ENCODE results near the gene FAHD2B.
"Not testable (repeated sequence)": the region's sequence is repeated elsewhere in the genome, so short reads cannot be mapped to it uniquely, and the experiment has no call there.

Gene FAHD2B, protein sequence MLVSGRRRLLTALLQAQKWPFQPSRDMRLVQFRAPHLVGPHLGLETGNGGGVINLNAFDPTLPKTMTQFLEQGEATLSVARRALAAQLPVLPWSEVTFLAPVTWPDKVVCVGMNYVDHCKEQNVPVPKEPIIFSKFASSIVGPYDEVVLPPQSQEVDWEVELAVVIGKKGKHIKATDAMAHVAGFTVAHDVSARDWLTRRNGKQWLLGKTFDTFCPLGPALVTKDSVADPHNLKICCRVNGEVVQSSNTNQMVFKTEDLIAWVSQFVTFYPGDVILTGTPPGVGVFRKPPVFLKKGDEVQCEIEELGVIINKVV

DNA sequence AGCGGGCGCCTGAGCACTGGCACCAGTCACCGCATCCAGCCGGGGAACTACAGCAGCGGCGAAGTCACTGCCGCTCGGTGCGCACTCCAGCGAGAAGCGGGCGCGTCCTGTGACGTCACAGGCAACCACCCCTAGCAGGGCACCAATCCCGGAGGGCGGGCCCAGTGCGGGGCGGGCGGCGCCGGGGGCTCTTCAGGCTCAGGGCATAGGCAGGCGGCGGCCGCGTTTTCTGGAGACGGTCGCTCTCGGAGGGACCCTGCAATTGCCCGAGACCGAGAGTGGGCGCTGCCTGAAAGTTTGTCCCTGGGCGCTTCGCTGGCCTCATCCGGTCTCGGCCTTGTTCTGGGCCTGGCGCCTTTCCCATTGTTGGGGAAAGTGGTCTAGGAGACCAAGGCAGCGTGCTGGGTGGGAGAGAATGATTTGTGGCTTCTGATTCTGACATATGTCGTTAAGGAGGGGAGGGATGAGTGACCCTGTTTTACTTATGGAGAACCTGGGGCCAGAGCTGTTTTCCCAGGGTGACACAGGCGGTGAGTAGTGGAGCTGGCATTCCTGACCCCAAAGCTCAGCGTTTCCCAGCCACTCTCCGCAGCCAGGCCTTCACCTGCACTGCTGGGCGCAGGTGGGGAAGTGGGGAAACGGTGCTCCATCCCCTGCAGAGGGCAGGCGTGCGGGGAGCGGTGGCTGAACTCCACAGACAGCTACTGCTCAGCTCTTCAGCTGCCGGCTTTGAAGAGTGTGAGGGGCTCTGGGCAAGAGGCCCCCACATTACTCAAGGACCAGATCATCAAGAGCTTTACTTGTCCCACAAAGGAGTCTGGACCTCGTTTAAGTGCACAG is at the start of gene FAHD2B:
Gene FAHD2B, minus strand, starts transcription at position 111 of the 840 bp plus-strand sequence. CDS start 3,176 bp downstream, outside the sequence.
- peak in 1 of 2 experiments; percentile 17 for DNase-seq (ENCODE audit: low read depth in 2 of 2)

GRCh38 chr2:97144016-97144415 is 49.3 kb upstream of the FAHD2B start:
- DNase-seq (ENCODE audit: low read depth in 2 of 2), result not testable (repeated sequence)

- DNase-seq (ENCODE audit: low read depth in 2 of 2), result not testable (repeated sequence)
Observed at GRCh38 chr2:97129090-97129489, 34.4 kb upstream of the FAHD2B start.

- DNase-seq (ENCODE audit: low read depth in 2 of 2), result not testable (repeated sequence)
Observed at GRCh38 chr2:97113882-97114255, 19.2 kb upstream of the FAHD2B start.

- peak; percentile 51 to 59 for DNase-seq (ENCODE audit: low read depth in 2 of 2)
Observed at GRCh38 chr2:97113050-97113881, 18.6 kb upstream of the FAHD2B start, which contains the start of gene ANKRD36. Gene ANKRD36 (plus strand): TSS chr2:97113153. CDS start chr2:97113740, 587 bp downstream.

- DNase-seq (ENCODE audit: low read depth in 2 of 2), result peak in 1 of 2 experiments; percentile 1
Observed at GRCh38 chr2:97112320-97113049, 17.8 kb upstream of the FAHD2B start.

- not testable (repeated sequence) for DNase-seq (ENCODE audit: low read depth in 2 of 2)
Observed at GRCh38 chr2:97111246-97111645, 16.6 kb upstream of the FAHD2B start.

- not testable (repeated sequence) for DNase-seq (ENCODE audit: low read depth in 2 of 2)
Observed at GRCh38 chr2:97106878-97107277, 12.2 kb upstream of the FAHD2B start.

GRCh38 chr2:97098786-97099372 is 4.2 kb upstream of the FAHD2B start:
- not testable (repeated sequence) for DNase-seq (ENCODE audit: low read depth in 2 of 2)

DNA sequence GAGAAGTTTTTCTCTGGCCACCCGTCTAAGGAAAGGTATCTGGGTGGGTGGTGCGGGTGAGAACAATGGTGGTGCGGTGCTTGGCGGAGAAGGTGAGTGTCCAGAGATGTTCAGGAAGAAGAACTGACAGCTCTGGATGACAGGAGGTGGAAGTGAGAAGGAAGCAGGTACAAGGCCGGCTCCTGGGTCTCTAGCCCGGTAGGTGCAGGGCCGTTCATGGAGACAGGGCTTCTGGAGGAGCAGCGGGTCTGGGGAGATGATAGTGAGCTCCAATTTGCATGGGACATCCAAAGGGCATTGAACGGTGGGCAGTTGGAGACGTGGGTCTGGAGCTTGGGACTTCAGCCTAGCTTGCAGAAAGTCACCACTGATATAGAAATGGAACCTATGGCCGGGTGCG is 979 bp upstream of the FAHD2B start:
- DNase-seq (ENCODE audit: low read depth in 2 of 2), result no peak

DNA sequence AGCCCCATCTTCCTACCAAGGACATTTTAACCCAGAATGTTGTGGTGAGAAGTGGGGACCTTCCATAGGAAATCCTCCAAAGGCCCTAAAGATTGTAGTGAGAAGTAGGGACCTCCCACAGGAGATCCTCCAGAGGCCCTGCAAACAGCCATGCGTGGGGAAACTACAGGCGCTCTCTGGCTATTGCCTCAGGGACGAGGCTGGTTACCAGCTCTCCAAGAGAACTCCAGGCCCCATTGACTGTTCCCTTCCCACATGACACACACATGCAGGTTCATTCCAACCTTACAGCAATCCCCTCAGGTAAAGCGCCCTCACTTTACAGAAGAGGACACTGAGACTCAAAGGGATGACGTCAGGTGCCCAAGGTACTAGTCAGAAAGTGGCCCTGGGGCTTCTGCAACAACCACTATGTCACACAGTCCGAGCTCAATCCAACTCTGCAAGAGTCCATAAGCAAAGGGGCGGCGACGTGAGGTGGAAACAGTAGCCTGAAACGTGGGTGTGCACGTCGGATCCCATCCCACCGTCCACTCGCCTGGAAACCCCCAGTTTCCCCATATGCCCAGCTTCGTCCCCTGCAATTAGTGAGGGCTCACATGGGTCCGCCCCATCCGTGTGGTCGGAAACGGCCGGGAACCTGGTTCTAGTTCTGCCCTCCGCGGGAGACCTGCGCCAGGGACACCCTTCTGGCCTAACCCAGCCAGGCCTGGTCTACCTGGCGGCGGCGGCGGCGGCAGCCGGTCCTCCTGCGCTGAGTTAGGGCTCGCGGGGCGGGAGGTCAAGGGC is 505 bp downstream of the FAHD2B start:
- DNase-seq (ENCODE audit: low read depth in 2 of 2), result not testable (repeated sequence)

GRCh38 chr2:97092946-97093345 is 1.7 kb downstream of the FAHD2B start:
- DNase-seq (ENCODE audit: low read depth in 2 of 2), result not testable (repeated sequence)

GRCh38 chr2:97088706-97089105 is 6.0 kb downstream of the FAHD2B start:
- not testable (repeated sequence) for DNase-seq (ENCODE audit: low read depth in 2 of 2)

DNA sequence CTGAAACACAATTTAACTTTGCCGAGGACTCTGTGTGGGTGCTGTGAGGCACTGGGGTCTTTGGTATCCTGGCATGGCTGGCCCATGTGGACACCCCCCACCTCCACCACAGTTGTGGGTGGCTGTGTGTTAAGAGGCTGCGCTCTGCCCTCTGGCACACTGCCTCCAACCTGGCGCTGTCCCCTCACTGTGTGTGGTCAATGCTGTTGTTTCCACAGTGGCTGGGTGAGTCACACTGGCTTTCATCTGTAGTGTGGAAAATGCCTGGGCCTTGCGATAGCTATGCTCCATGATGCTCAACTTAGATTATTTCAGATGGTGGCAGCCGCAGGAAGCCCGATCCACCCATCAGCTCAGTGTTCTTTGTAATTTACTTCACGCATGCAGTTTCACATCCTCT is 9.6 kb downstream of the FAHD2B start:
- not testable (repeated sequence) for DNase-seq (ENCODE audit: low read depth in 2 of 2)

DNA sequence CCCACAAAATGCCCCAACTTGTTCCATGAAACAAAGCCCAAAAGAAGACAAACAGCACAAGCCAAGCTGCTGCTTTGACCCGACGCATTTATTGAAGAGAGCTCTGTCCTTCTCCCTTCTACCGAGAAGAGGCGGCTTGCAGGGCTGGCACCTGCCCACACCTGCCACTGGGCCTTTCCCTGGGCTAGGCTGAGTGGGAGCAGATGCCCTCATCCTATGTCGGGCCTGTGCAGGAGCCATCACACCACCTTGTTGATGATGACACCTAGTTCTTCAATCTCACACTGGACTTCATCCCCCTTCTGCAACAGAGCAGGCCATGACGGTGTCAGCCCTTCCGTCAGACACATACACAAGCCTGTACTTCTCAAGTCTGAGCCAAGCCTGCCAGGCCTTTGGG is 11.2 kb downstream of the FAHD2B start:
- not testable (repeated sequence) for DNase-seq (ENCODE audit: low read depth in 2 of 2)

DNA sequence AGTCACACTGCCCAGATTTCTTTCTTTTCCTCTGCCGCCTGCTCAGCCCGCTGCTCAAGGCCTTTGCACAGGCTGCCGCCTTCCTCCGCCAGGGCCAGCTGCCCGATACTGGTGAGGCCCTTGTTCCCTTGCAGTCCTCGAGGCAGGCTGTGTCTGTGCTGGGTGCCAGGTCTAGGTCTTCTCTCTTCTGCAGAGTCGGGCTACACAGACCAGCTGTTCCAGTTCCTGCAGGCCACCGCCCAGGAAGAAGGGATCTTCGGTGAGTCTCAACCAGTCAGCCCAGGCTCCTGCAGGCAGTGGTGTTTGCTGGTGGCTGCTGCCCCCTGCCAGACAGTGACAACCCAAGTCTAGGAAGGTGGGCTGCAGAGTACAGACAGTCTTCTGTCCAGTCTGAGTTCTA is 12.5 kb downstream of the FAHD2B start:
- DNase-seq (ENCODE audit: low read depth in 2 of 2), result not testable (repeated sequence)

DNA sequence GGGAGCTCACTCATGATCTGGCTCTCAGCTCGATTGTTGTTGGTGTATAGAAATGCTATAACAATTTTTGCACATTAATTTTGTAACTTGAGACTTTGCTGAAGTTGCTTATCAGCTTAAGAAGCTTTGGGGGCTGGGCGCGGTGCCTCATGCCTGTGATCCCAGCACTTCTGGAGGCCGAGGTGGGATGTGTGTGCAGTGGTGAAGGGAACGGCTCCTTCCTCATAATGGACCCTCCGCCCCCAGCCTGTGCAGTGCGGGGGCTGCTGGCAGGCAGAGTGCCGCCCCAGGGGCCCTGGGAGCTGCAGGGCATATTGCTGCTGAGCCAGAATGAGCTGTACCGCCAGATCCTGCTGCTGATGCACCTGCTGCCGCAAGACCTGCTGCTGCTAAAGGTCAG is 13.8 kb downstream of the FAHD2B start:
- DNase-seq (ENCODE audit: low read depth in 2 of 2), result not testable (repeated sequence)

DNA sequence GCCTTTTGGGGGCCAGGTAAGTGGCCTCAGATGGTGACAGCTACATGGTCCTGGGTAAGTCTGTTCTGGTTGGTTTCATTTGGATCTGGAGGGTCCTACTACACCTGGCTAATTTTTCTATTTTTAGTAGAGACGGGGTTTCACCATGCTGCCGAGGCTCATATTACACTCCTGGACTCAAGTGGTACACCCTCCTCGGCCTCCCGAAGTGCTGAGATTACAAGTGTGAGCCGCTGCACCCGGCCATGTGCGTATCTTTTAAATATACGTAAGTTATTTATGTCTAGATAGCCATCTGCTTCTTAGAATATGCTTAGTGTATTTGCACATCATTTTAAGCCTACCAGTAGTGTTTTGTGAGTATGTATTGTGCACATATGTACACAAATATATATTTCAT is 17.5 kb downstream of the FAHD2B start:
- not testable (repeated sequence) for DNase-seq (ENCODE audit: low read depth in 2 of 2)

GRCh38 chr2:97070915-97071314 is 23.8 kb downstream of the FAHD2B start:
- not testable (repeated sequence) for DNase-seq (ENCODE audit: low read depth in 2 of 2)

DNA sequence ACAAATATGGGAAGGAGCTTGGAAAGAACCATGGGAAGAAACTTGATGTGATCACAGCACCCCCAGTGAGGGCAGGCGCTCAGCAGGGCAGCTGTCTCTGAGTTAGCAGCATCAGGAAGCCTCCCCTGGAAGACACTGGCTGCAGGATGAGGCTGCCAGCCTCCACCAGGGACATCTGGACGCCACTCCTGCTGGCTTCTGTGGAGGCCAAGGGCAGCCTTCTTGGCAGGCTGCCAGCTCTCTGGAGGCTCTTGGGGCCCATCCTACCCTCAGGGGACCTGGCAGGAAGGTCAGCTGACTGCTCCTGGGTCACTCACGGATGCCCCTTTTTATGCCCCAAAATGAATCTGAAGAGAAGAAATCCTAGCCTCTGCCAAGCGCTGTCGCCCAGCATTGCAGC is 26.0 kb downstream of the FAHD2B start:
- DNase-seq (ENCODE audit: low read depth in 2 of 2), result not testable (repeated sequence)
